ENCODE results near the gene WFDC5.

DNA sequence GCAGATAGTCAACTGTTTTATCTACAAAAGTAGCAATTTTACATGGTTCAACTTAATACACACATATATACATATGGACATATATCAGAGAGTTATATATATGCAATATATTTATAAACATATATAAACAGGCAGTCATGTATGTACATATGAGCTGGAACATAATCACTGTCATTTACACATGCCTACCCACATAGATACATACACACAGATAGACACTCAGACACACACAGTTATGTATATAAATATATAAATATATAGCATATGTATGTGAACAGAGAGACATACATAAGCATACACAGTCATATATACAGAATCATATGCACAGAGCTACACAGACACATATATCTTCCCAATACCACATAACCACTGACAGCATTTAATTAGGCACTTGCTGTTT lies 2.2 kb downstream of the WFDC5 start:
- TF ChIP-seq, protein P1, sequence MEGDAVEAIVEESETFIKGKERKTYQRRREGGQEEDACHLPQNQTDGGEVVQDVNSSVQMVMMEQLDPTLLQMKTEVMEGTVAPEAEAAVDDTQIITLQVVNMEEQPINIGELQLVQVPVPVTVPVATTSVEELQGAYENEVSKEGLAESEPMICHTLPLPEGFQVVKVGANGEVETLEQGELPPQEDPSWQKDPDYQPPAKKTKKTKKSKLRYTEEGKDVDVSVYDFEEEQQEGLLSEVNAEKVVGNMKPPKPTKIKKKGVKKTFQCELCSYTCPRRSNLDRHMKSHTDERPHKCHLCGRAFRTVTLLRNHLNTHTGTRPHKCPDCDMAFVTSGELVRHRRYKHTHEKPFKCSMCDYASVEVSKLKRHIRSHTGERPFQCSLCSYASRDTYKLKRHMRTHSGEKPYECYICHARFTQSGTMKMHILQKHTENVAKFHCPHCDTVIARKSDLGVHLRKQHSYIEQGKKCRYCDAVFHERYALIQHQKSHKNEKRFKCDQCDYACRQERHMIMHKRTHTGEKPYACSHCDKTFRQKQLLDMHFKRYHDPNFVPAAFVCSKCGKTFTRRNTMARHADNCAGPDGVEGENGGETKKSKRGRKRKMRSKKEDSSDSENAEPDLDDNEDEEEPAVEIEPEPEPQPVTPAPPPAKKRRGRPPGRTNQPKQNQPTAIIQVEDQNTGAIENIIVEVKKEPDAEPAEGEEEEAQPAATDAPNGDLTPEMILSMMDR (conservative IDR thresholded peaks at IDR 0.05), result no peak
- TF ChIP-seq ZFX (IDR thresholded peaks at IDR 0.05), result no peak

Measured in C4-2B (cell line).